Measurements from ENCODE around the gene NRXN3. TPM values are rescaled to one million over a fixed set of nuclear protein-coding genes. Genes with fewer than 3 reads are reported as not detected.

NRXN3 gene
- total RNA-seq, 2 donors from 2014 or later: not detected

DNA sequence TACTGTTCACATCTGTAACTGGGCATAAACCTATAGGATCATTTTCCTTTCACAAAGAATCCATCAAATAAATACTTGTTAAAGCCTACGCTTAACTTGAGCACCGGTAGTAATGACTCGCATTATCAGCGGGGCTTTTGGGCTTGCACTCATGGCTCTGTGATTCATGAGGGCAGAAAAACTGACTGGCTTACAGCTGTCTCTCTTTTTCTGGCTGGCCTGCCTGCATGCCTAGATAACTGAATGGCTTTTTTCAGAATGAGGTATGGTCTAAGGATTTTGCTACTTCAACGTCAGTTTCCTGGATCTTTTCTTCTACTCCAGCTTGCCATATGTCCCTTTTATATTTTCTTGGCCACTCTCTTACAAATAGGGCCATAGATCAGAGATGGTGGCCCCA is 531.1 kb downstream of the NRXN3 start:
- DNase-seq: no peak
- Mint-ChIP-seq H3K27me3 (ENCODE audit: low read depth) (no peaks in the 10 kb centered on the region), H3K4me1 (ENCODE audit: low read depth) (no peaks in the 10 kb centered on the region), H3K4me3 (no peak overlapping the region), H3K9me3 (no peaks in the 10 kb centered on the region), H3K36me3 (ENCODE audit: insufficient read depth in 2 of 2) (no peaks in the 10 kb centered on the region), H3K27ac (no peak overlapping the region)
- ATAC-seq (replicated peaks in 1 of 2): no peak

DNA sequence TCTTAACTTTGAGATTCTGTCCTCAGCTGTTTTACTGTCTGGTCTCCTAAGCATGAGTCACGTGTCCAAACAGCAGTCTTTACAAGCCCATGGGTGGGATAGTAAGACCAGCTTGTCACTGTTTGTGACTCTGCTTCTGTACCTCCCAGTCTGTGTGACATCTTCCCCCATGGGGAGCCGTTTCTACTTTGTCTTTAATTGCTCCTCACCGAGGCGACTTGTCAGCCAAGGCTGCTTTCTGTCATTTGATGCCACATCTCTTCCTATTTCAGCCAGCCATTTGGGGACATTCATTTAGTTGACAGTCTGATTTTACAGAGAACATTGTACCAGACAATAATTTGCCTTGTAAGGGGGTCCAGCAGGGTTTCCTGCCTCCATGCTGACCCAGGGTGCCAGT is 534.8 kb downstream of the NRXN3 start:
- Mint-ChIP-seq H3K36me3 (ENCODE audit: insufficient read depth in 2 of 2) (no peaks in the 10 kb centered on the region), H3K27me3 (ENCODE audit: low read depth) (no peaks in the 10 kb centered on the region), H3K4me3 (no peak overlapping the region), H3K9me3 (peaks cover 0 to 2% of the 10 kb centered on the region in 2 donors), H3K27ac (no peak overlapping the region), H3K4me1 (ENCODE audit: low read depth) (no peaks in the 10 kb centered on the region)
- no peak for DNase-seq
- no peak for ATAC-seq (replicated peaks in 1 of 2)

- H3K36me3 Mint-ChIP-seq (ENCODE audit: insufficient read depth in 2 of 2): no peaks in the 10 kb centered on the region
- DNase-seq (no peak), ATAC-seq (replicated peaks in 1 of 2) (no peak)
- H3K4me1 Mint-ChIP-seq (ENCODE audit: low read depth): no peaks in the 10 kb centered on the region
- H3K27me3 Mint-ChIP-seq (ENCODE audit: low read depth): no peaks in the 10 kb centered on the region
- H3K27ac Mint-ChIP-seq: no peak overlapping the region
- peaks cover 0 to 2% of the 10 kb centered on the region in 2 donors for H3K9me3 Mint-ChIP-seq
- no peak overlapping the region for H3K4me3 Mint-ChIP-seq
These were observed 535.8 kb downstream of the NRXN3 start for GRCh38 chr14:78705989-78706388.

- H3K4me3 Mint-ChIP-seq: no peak overlapping the region
- peaks cover 4 to 5% of the 10 kb centered on the region in 2 donors for H3K9me3 Mint-ChIP-seq
- DNase-seq: no peak
- no peaks in the 10 kb centered on the region for H3K36me3 Mint-ChIP-seq (ENCODE audit: insufficient read depth in 2 of 2)
- H3K27ac Mint-ChIP-seq: no peak overlapping the region
- ATAC-seq (replicated peaks in 1 of 2): no peak
- no peaks in the 10 kb centered on the region for H3K27me3 Mint-ChIP-seq (ENCODE audit: low read depth)
- no peaks in the 10 kb centered on the region for H3K4me1 Mint-ChIP-seq (ENCODE audit: low read depth)
These were observed 539.8 kb downstream of the NRXN3 start for GRCh38 chr14:78709795-78710557.

DNA sequence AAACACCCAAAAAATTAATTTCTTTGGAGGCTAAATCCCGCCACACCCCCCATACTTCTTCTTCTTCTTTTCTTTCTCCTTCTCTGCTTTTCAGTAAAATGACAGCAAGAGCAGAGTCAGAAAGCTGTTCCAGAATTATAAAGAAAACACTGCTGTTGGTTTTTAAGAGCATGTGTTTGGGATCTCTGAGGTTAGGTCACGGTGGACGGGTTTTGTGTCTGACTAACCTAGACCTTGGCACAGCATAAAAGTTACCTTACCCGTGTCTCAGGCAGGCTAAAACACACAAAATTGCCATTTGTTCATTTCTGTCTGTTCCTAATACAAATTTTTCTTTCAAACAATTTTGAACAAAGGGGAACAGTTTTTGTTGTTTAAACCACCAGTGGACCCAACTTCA is 540.8 kb downstream of the NRXN3 start:
- Mint-ChIP-seq H3K27me3 (ENCODE audit: low read depth) (no peaks in the 10 kb centered on the region), H3K27ac (no peak overlapping the region), H3K4me3 (no peak overlapping the region), H3K36me3 (ENCODE audit: insufficient read depth in 2 of 2) (no peaks in the 10 kb centered on the region), H3K9me3 (peaks cover 4 to 5% of the 10 kb centered on the region in 2 donors), H3K4me1 (ENCODE audit: low read depth) (no peaks in the 10 kb centered on the region)
- ATAC-seq (replicated peaks in 1 of 2): no peak
- no peak for DNase-seq

GRCh38 chr14:78713716-78714115 is 543.5 kb downstream of the NRXN3 start:
- Mint-ChIP-seq H3K4me1 (ENCODE audit: low read depth) (no peaks in the 10 kb centered on the region), H3K27me3 (ENCODE audit: low read depth) (no peaks in the 10 kb centered on the region), H3K4me3 (no peak overlapping the region), H3K9me3 (peaks cover 4 to 5% of the 10 kb centered on the region in 2 donors), H3K27ac (no peak overlapping the region), H3K36me3 (ENCODE audit: insufficient read depth in 2 of 2) (no peaks in the 10 kb centered on the region)
- no peak for ATAC-seq (replicated peaks in 1 of 2)
- no peak for DNase-seq

- no peak overlapping the region for H3K4me3 Mint-ChIP-seq
- ATAC-seq (replicated peaks in 1 of 2): no peak
- H3K4me1 Mint-ChIP-seq (ENCODE audit: low read depth): no peaks in the 10 kb centered on the region
- no peak overlapping the region for H3K27ac Mint-ChIP-seq
- no peaks in the 10 kb centered on the region for H3K36me3 Mint-ChIP-seq (ENCODE audit: insufficient read depth in 2 of 2)
- no peaks in the 10 kb centered on the region for H3K27me3 Mint-ChIP-seq (ENCODE audit: low read depth)
- DNase-seq: no peak
- peaks cover 3 to 5% of the 10 kb centered on the region in 2 donors for H3K9me3 Mint-ChIP-seq
These were observed 544.5 kb downstream of the NRXN3 start for GRCh38 chr14:78714711-78715110.

DNA sequence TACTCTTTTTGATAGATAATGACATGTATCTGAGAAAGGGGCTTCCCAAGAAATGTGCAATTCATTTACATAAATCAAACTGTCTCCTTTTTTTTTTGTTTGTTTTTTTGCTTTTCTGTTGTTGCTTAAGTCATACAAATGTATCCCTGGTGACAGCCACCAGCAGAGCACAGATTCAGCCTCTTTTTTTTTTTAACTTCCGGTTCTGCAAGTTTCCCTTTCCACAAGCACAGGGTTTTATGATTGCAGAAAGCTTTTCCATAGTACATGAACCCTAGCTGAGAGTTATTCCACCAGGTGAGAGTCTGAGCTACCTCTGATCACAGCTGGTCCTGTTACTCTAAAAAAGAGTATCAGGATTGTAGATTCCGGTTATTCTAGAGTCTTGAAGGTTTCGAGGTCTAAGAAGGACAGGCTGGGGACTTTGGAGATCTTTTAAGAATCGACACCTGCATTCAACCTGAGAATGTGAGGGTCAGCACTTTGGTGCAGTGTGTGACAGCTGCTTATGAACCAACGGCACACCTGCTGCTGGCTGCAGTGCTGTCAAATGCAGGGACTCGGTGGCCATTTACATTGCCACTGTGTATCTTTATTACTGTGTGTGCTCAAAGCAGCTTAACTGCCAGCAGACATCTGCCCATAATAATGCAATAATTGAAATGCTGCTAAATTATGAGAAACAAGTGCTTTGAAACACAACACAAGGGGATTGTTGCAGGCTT is 551.7 kb downstream of the NRXN3 start:
- no peaks in the 10 kb centered on the region for H3K36me3 Mint-ChIP-seq (ENCODE audit: insufficient read depth in 2 of 2)
- H3K27me3 Mint-ChIP-seq (ENCODE audit: low read depth): peaks cover 6% of the 10 kb centered on the region
- no peak overlapping the region for H3K4me3 Mint-ChIP-seq
- ATAC-seq (replicated peaks in 1 of 2): no peak
- no peak overlapping the region for H3K27ac Mint-ChIP-seq
- H3K9me3 Mint-ChIP-seq: peaks cover 0 to 2% of the 10 kb centered on the region in 2 donors
- no peaks in the 10 kb centered on the region for H3K4me1 Mint-ChIP-seq (ENCODE audit: low read depth)
- no peak for DNase-seq

- Mint-ChIP-seq H3K4me1 (ENCODE audit: low read depth) (no peaks in the 10 kb centered on the region), H3K27ac (no peak overlapping the region), H3K36me3 (ENCODE audit: insufficient read depth in 2 of 2) (no peaks in the 10 kb centered on the region), H3K9me3 (peaks cover 0 to 2% of the 10 kb centered on the region in 2 donors), H3K4me3 (no peak overlapping the region), H3K27me3 (ENCODE audit: low read depth) (peaks cover 6% of the 10 kb centered on the region)
- DNase-seq (no peak), ATAC-seq (replicated peaks in 1 of 2) (no peak)
These were observed 554.9 kb downstream of the NRXN3 start for GRCh38 chr14:78725086-78725485.

DNA sequence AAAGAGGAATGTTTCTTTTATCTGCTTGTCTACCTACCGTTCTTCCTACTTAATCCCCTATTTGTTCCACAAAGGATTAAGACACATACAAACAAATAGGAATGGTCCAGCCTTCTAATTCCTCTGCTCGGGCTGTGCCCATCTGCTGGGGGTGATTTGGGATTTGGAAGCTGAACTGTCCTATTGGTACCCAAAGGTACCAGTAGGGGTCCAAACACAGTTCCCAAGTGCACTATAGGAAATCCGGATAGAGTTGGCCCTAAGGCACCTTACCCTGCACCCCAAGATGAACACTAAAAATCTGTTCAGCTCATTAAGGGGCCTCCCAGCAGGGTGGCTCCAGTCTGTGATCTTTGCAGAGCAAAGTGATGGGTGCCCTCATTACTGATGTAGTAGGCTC is 566.9 kb downstream of the NRXN3 start:
- ATAC-seq (replicated peaks in 1 of 2) (no peak), DNase-seq (no peak)
- Mint-ChIP-seq H3K36me3 (ENCODE audit: insufficient read depth in 2 of 2) (no peaks in the 10 kb centered on the region), H3K27me3 (ENCODE audit: low read depth) (no peaks in the 10 kb centered on the region), H3K27ac (no peak overlapping the region), H3K4me3 (no peak overlapping the region), H3K4me1 (ENCODE audit: low read depth) (no peaks in the 10 kb centered on the region), H3K9me3 (peaks cover 3 to 4% of the 10 kb centered on the region in 2 donors)

DNA sequence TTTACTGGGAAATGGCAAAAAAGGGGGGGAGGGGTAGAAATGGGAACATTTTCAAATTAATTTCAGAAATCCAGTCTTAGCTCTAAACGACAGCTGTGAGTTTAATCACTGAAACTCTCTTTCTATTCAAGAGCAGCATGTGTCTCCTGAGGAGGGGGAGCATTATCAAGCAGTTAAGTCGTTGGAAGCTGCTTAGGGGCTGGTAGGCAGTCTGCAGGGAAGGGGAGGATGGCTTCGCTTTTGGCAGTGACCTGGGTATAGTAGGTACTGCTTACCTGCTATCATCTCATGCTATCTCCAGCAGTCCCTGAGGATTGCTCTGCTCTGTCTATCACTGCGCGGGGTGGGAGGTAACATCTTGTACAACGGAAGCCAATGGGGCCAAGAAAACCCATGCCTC is 567.4 kb downstream of the NRXN3 start:
- H3K27me3 Mint-ChIP-seq (ENCODE audit: low read depth): no peaks in the 10 kb centered on the region
- no peaks in the 10 kb centered on the region for H3K4me1 Mint-ChIP-seq (ENCODE audit: low read depth)
- no peak for DNase-seq
- H3K4me3 Mint-ChIP-seq: no peak overlapping the region
- ATAC-seq (replicated peaks in 1 of 2): no peak
- H3K9me3 Mint-ChIP-seq: peaks cover 3 to 4% of the 10 kb centered on the region in 2 donors
- H3K36me3 Mint-ChIP-seq (ENCODE audit: insufficient read depth in 2 of 2): no peaks in the 10 kb centered on the region
- H3K27ac Mint-ChIP-seq: no peak overlapping the region

GRCh38 chr14:78746086-78746595 is 576.0 kb downstream of the NRXN3 start:
- DNase-seq (no peak), ATAC-seq (replicated peaks in 1 of 2) (no peak)
- H3K4me1 Mint-ChIP-seq (ENCODE audit: low read depth): no peaks in the 10 kb centered on the region
- no peak overlapping the region for H3K4me3 Mint-ChIP-seq
- H3K36me3 Mint-ChIP-seq (ENCODE audit: insufficient read depth in 2 of 2): no peaks in the 10 kb centered on the region
- H3K27ac Mint-ChIP-seq: no peak overlapping the region
- peaks cover 0 to 1% of the 10 kb centered on the region in 2 donors for H3K9me3 Mint-ChIP-seq
- H3K27me3 Mint-ChIP-seq (ENCODE audit: low read depth): no peaks in the 10 kb centered on the region

DNA sequence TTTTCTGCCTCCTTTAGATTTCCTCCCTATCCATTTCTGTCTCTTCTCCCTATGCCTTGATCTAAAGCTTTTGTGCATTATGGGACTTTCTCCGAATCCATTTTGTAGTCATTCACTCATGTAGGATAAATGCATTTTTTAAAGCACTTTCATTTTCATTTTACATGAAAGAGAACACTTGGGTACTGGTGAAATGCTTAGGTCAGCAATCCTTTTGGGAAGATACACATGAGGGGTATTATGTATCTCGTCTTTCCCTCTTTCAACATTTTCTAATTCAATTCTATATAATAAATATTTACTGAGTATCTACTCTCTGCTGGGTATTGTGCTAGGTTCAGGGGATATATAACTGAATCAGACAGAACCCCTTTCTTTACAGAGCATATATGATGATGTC is 577.6 kb downstream of the NRXN3 start:
- no peak overlapping the region for H3K4me3 Mint-ChIP-seq
- H3K27me3 Mint-ChIP-seq (ENCODE audit: low read depth): peaks cover 5% of the 10 kb centered on the region
- no peak overlapping the region for H3K27ac Mint-ChIP-seq
- H3K36me3 Mint-ChIP-seq (ENCODE audit: insufficient read depth in 2 of 2): no peaks in the 10 kb centered on the region
- DNase-seq (no peak), ATAC-seq (replicated peaks in 1 of 2) (no peak)
- H3K9me3 Mint-ChIP-seq: peaks cover 0 to 1% of the 10 kb centered on the region in 2 donors
- no peaks in the 10 kb centered on the region for H3K4me1 Mint-ChIP-seq (ENCODE audit: low read depth)
